ENCODE measurements around the gene KIF16B.
"Not testable (repeated sequence)": the region's sequence is repeated elsewhere in the genome, so short reads cannot be mapped to it uniquely, and the experiment has no call there.

KIF16B gene

GRCh38 chr20:16262594-16262993 is 310.7 kb downstream of the KIF16B start:
- no peak for TF ChIP-seq CTCF (IDR thresholded peaks at IDR 0.05; ENCODE audit: control insufficient read depth, extremely low read depth, insufficient read depth)
- no peak for DNase-seq (ENCODE audit: low read depth)
- no peak overlapping the region for H3K4me3 ChIP-seq (ENCODE audit: low read depth, low read length)

- no peak for DNase-seq (ENCODE audit: low read depth)
- no peak for TF ChIP-seq CTCF (IDR thresholded peaks at IDR 0.05; ENCODE audit: control insufficient read depth, extremely low read depth, insufficient read depth)
- no peak overlapping the region for H3K4me3 ChIP-seq (ENCODE audit: low read depth, low read length)
These were observed 311.4 kb downstream of the KIF16B start for GRCh38 chr20:16261733-16262273.

- TF ChIP-seq CTCF (IDR thresholded peaks at IDR 0.05; ENCODE audit: control insufficient read depth, extremely low read depth, insufficient read depth): no peak
- DNase-seq (ENCODE audit: low read depth): no peak
- H3K4me3 ChIP-seq (ENCODE audit: low read depth, low read length): no peak overlapping the region
These were observed 312.3 kb downstream of the KIF16B start for GRCh38 chr20:16260911-16261310.

GRCh38 chr20:16260133-16260532 is 313.1 kb downstream of the KIF16B start:
- DNase-seq (ENCODE audit: low read depth); H3K4me3 ChIP-seq (ENCODE audit: low read depth, low read length): not testable (repeated sequence)

GRCh38 chr20:16258766-16259165 is 314.5 kb downstream of the KIF16B start:
- no peak overlapping the region for H3K4me3 ChIP-seq (ENCODE audit: low read depth, low read length)
- no peak for DNase-seq (ENCODE audit: low read depth)
- no peak for TF ChIP-seq CTCF (IDR thresholded peaks at IDR 0.05; ENCODE audit: control insufficient read depth, extremely low read depth, insufficient read depth)

- no peak for TF ChIP-seq CTCF (IDR thresholded peaks at IDR 0.05; ENCODE audit: control insufficient read depth, extremely low read depth, insufficient read depth)
- DNase-seq (ENCODE audit: low read depth): no peak
- no peak overlapping the region for H3K4me3 ChIP-seq (ENCODE audit: low read depth, low read length)
These were observed 315.3 kb downstream of the KIF16B start for GRCh38 chr20:16257813-16258430.

- no peak overlapping the region for H3K4me3 ChIP-seq (ENCODE audit: low read depth, low read length)
- TF ChIP-seq CTCF (IDR thresholded peaks at IDR 0.05; ENCODE audit: control insufficient read depth, extremely low read depth, insufficient read depth): no peak
- DNase-seq (ENCODE audit: low read depth): no peak
These were observed 316.2 kb downstream of the KIF16B start for GRCh38 chr20:16257021-16257420.

Measured in LNCaP clone FGC (cell line).